GM23338 (cell line): ENCODE results near the gene MEOX2. TPM values are rescaled to one million over a fixed set of nuclear protein-coding genes. Genes with fewer than 3 reads are reported as not detected.

Experiments used
- ATAC-seq: fragments of 200-7000 bp; cut with Tn5 transposase; 3 replicates; pipeline ENCODE4 v1.9.1; 2020
- DNase-seq: peaks from one replicate; pipeline ENCODE4 v3.0.0-alpha.2; 2015; ENCODE audit warnings: low spot score
- H2AFZ ChIP-seq: fragments of 200-600 bp; sonication (generic); 2 replicates; pipeline ENCODE4 v1.8.0; 2016; ENCODE audit warnings: antibody characterized with exemption, mild to moderate bottlenecking, moderate library complexity
- H3F3A ChIP-seq: fragments of 200-600 bp; sonication (generic); replicated peaks from 2 replicates; pipeline ENCODE4 v1.8.0; 2017; ENCODE audit warnings: antibody characterized with exemption, mixed run types, low read depth
- H3K27ac ChIP-seq: fragments of 200-600 bp; sonication (generic); 2 replicates; pipeline ENCODE4 v1.6.1; 2016; ENCODE audit warnings: low read depth
- H3K27me3 ChIP-seq: fragments of 200-600 bp; sonication (generic); 2 replicates; pipeline ENCODE4 v1.8.0; 2016; ENCODE audit warnings: mild to moderate bottlenecking, mixed run types, moderate library complexity; ENCODE audit not compliant: insufficient read depth
- H3K36me3 ChIP-seq: fragments of 200-600 bp; sonication (generic); 2 replicates; pipeline ENCODE4 v1.8.0; 2016; ENCODE audit warnings: mild to moderate bottlenecking; ENCODE audit not compliant: insufficient read depth
- H3K4me1 ChIP-seq: fragments of 200-600 bp; sonication (generic); 2 replicates; pipeline ENCODE4 v1.8.0; 2016; ENCODE audit warnings: mild to moderate bottlenecking, moderate library complexity; ENCODE audit not compliant: insufficient read depth
- H3K4me2 ChIP-seq: fragments of 200-600 bp; sonication (generic); 2 replicates; pipeline ENCODE4 v1.7.1; 2017; ENCODE audit warnings: mixed run types
- H3K4me3 ChIP-seq: fragments of 200-600 bp; sonication (generic); 2 replicates; pipeline ENCODE4 v1.6.1; 2016; ENCODE audit warnings: mixed run types
- H3K79me2 ChIP-seq: fragments of 200-600 bp; sonication (generic); replicated peaks from 2 replicates; pipeline ENCODE4 v1.8.0; 2017; ENCODE audit warnings: mild to moderate bottlenecking; ENCODE audit not compliant: insufficient read depth
- H3K9me2 ChIP-seq: fragments of 200-600 bp; sonication (generic); 2 replicates; pipeline ENCODE4 v1.8.0; 2017; ENCODE audit not compliant: insufficient read depth
- H4K20me1 ChIP-seq: fragments of 200-600 bp; sonication (generic); replicated peaks from 2 replicates; pipeline ENCODE4 v1.8.0; 2017; ENCODE audit warnings: mild to moderate bottlenecking; ENCODE audit not compliant: insufficient read depth
- H3K27ac Mint-ChIP-seq: 2 replicates; pipeline ENCODE4 v1.8.0; 2020; ENCODE audit warnings: inconsistent platforms, mild to moderate bottlenecking, moderate library complexity, mixed read lengths
- H3K27me3 Mint-ChIP-seq: 3 replicates; pipeline ENCODE4 v1.8.0; 2022; ENCODE audit warnings: low read depth, mild to moderate bottlenecking, moderate library complexity, mixed read lengths, inconsistent platforms; ENCODE audit not compliant: insufficient read depth, poor library complexity
- H3K36me3 Mint-ChIP-seq: 3 replicates; pipeline ENCODE4 v1.8.0; 2021; ENCODE audit warnings: low read depth, mild to moderate bottlenecking, inconsistent platforms, moderate library complexity, mixed read lengths
- H3K4me1 Mint-ChIP-seq: 3 replicates; pipeline ENCODE4 v1.8.0; 2020; ENCODE audit warnings: mild to moderate bottlenecking, inconsistent platforms, mixed read lengths
- H3K4me3 Mint-ChIP-seq: 3 replicates; pipeline ENCODE4 v1.8.0; 2021; ENCODE audit warnings: moderate library complexity, mild to moderate bottlenecking, inconsistent platforms, mixed read lengths
- H3K9me3 Mint-ChIP-seq: 3 replicates; pipeline ENCODE4 v1.8.0; 2020; ENCODE audit warnings: moderate library complexity, mild to moderate bottlenecking, inconsistent platforms, mixed read lengths
- EZH2 ChIP-seq: fragments of 200-600 bp; sonication (generic); IDR thresholded peaks from one replicate; pipeline ENCODE4 v1.8.0; 2017; ENCODE audit warnings: antibody characterized with exemption, mild to moderate bottlenecking, low read depth; ENCODE audit not compliant: unreplicated experiment
- JUNB ChIP-seq: IDR thresholded peaks from one replicate; pipeline ENCODE4 v1.6.1; 2016; ENCODE audit warnings: antibody characterized with exemption; ENCODE audit not compliant: unreplicated experiment
- NANOG ChIP-seq: IDR thresholded peaks from 2 replicates; pipeline ENCODE4 v1.6.1; 2016; ENCODE audit warnings: antibody characterized with exemption, borderline replicate concordance
- STAT1 ChIP-seq: IDR thresholded peaks from one replicate; pipeline ENCODE4 v1.6.1; 2016; ENCODE audit warnings: antibody characterized with exemption; ENCODE audit not compliant: unreplicated experiment
- polyA plus RNA-seq: library from polyadenylated mRNA; unstranded; fragments of >200 nt; fragmentation: Nextera tagmentation; extraction: Ambion mirVana; gene quantifications from 2 replicates; pipeline ENCODE4 v1.2.1, GENCODE V29; 2016
- total RNA-seq: library from RNA; depleted of rRNA; stranded (reverse); fragments of >200 nt; shearing (Covaris generic); gene quantifications from 2 replicates; pipeline ENCODE4 v1.2.3, GENCODE V29; 2014

Gene MEOX2
- total and polyA plus RNA-seq, 2 experiments from 2014 or later = 0.50 to 1.2 TPM

DNA sequence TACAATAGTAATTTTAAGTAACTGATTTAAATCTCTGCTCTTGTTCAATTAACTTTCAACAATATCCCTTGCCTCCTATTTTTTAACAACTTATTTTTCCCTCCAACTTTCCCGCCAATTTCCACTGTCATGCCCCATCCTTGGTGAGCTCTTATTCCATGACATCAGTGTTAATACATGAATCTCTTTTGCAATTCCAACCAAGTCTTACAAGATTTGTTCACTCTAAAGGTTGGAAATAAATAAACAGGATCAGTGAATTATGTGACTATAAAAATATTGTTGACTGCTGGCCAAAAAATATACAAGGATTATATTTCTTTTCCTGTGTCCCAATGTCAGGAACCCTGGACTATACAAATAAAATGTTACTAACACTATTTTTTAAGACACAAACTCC is 103.7 kb downstream of the MEOX2 start:
- no peaks in the 10 kb centered on the region for H3K27me3 Mint-ChIP-seq
- H3K4me1 ChIP-seq = no peaks in the 10 kb centered on the region
- no peaks in the 10 kb centered on the region for H3K9me2 ChIP-seq
- H4K20me1 ChIP-seq = no peaks in the 10 kb centered on the region
- peaks cover 4% of the 10 kb centered on the region; the same call in 1 of the 2 replicates for H3K36me3 ChIP-seq
- H3K4me1 Mint-ChIP-seq = no peaks in the 10 kb centered on the region
- H3K9me3 Mint-ChIP-seq = peaks cover 30% of the 10 kb centered on the region
- ATAC-seq (no peak), DNase-seq (no peak)
- H3K4me3 ChIP-seq = no peak overlapping the region
- H3K4me3 Mint-ChIP-seq = no peak overlapping the region
- no peak for TF ChIP-seq EZH2
- H2AFZ ChIP-seq = no peak overlapping the region
- H3K27ac Mint-ChIP-seq = no peak overlapping the region
- H3K27me3 ChIP-seq = no peaks in the 10 kb centered on the region
- no peaks in the 10 kb centered on the region for H3F3A ChIP-seq
- no peak overlapping the region for H3K27ac ChIP-seq
- peaks cover 15% of the 10 kb centered on the region; the same call in 2 of the 3 replicates for H3K36me3 Mint-ChIP-seq
- no peaks in the 10 kb centered on the region for H3K79me2 ChIP-seq
- no peak overlapping the region for H3K4me2 ChIP-seq

DNA sequence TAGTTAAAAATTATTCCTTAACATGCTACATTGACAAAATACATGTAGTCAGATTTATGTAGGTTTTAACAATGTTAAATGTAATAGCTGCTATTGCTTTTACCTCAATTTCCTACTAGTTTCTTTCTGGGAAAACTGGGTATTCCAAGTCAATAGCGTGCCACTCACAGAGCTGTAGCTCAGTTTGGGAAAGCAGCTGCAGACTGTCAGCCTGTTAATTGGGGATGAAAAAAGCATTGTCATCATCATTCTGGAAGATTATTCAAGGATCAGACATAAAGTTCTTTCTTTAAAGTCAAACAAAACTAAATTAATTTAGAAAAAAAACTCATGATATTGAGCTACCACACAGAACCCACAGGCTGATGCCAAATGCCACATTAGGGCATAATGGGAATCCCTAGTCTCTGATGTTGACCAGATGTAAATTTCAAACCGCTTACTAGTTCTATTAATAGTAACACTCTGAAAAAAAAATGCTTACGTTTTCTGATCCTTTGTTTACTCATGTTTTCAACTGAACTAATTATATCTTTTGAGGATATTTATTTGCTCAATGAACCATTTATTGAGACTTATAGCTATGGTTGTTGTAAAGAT is 105.0 kb downstream of the MEOX2 start:
- Histone ChIP-seq H3K4me1 (no peaks in the 10 kb centered on the region), H3K36me3 (peaks cover 3% of the 10 kb centered on the region; the same call in 1 of the 2 replicates), H3K27me3 (no peaks in the 10 kb centered on the region), H3K27ac (no peak overlapping the region), H4K20me1 (no peaks in the 10 kb centered on the region), H3K79me2 (no peaks in the 10 kb centered on the region), H2AFZ (no peak overlapping the region), H3K4me3 (no peak overlapping the region), H3K4me2 (no peak overlapping the region), H3K9me2 (no peaks in the 10 kb centered on the region), H3F3A (no peaks in the 10 kb centered on the region)
- H3K4me1 Mint-ChIP-seq = no peaks in the 10 kb centered on the region
- ATAC-seq = no peak
- peaks cover 10% of the 10 kb centered on the region; the same call in 2 of the 3 replicates for H3K36me3 Mint-ChIP-seq
- DNase-seq = no peak
- H3K9me3 Mint-ChIP-seq = peaks cover 21% of the 10 kb centered on the region
- no peaks in the 10 kb centered on the region for H3K27me3 Mint-ChIP-seq
- H3K27ac Mint-ChIP-seq = no peak overlapping the region
- TF ChIP-seq STAT1 = no peak
- H3K4me3 Mint-ChIP-seq = no peak overlapping the region

DNA sequence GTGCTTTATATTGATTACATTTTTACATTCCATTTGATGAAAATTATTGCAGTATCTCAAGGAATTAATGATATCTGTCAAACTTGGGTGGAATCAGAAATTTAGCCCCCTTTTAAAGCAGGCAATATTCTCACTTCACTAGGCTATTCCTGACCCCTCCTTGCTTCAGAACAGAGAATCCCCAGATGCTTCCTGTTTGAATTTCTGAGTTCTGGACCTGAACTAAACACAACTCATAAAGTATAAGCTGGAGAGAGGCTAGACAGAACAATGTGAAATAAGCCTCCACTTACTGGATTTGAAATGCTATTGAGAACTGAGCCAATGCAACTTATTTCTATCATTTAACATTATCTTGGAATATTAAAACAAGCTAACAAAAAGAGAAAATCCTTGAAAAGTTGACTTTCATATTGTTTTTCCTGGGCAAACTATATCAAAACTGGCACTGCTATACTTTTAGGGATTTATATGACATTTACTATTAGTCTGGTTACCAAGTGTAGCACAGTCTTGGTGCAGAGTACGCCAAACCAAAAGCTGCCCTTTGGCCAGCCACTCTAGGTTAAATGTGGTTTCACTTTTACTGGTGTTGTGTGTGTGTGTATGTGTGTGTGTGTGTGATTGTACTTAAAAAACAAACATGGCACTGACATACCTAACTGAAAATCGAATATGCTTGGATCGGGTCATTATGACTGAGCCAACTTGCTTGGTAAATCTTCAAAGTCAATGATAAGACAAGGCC is 105.7 kb downstream of the MEOX2 start:
- H3K27me3 ChIP-seq = no peaks in the 10 kb centered on the region
- H3K27ac Mint-ChIP-seq = no peak overlapping the region
- no peaks in the 10 kb centered on the region for H4K20me1 ChIP-seq
- H3F3A ChIP-seq = no peaks in the 10 kb centered on the region
- no peak overlapping the region for H3K4me2 ChIP-seq
- H3K9me2 ChIP-seq = no peaks in the 10 kb centered on the region
- H3K27ac ChIP-seq = no peak overlapping the region
- H3K4me1 ChIP-seq = no peaks in the 10 kb centered on the region
- peaks cover 9% of the 10 kb centered on the region; the same call in 2 of the 3 replicates for H3K36me3 Mint-ChIP-seq
- no peaks in the 10 kb centered on the region; the same call in 1 of the 2 replicates for H3K36me3 ChIP-seq
- H2AFZ ChIP-seq = no peak overlapping the region
- no peaks in the 10 kb centered on the region for H3K27me3 Mint-ChIP-seq
- ATAC-seq (no peak), DNase-seq (no peak)
- H3K79me2 ChIP-seq = no peaks in the 10 kb centered on the region
- peaks cover 20% of the 10 kb centered on the region for H3K9me3 Mint-ChIP-seq
- H3K4me1 Mint-ChIP-seq = no peaks in the 10 kb centered on the region
- TF ChIP-seq NANOG = no peak
- H3K4me3 Mint-ChIP-seq = no peak overlapping the region
- no peak overlapping the region for H3K4me3 ChIP-seq

DNA sequence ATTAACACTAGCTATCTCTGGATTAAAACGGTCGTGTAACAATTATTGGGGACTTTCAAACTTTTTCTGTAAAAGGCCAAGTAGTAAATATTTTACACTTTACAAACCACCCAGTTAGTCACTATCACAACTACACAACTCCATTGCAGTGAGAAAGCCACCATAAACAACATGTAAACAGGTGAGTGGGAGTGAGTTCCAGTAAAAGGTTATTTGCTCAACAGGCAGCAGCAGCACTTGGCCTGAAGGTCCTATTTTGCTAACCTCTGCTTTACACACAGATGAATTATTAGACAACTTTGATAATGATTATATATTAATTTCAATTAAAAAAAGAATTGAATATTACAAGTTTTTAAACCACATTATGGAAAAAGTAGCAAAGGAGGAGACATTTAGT is 108.9 kb downstream of the MEOX2 start:
- Histone ChIP-seq H3K27me3 (no peaks in the 10 kb centered on the region), H3K36me3 (no peaks in the 10 kb centered on the region), H3K4me1 (no peaks in the 10 kb centered on the region), H3K4me2 (no peak overlapping the region), H2AFZ (no peak overlapping the region), H4K20me1 (no peaks in the 10 kb centered on the region), H3F3A (no peaks in the 10 kb centered on the region), H3K79me2 (no peaks in the 10 kb centered on the region), H3K27ac (no peak overlapping the region), H3K9me2 (no peaks in the 10 kb centered on the region), H3K4me3 (no peak overlapping the region)
- Mint-ChIP-seq H3K4me3 (no peak overlapping the region), H3K9me3 (no peaks in the 10 kb centered on the region), H3K4me1 (no peaks in the 10 kb centered on the region), H3K27me3 (peaks cover 1% of the 10 kb centered on the region), H3K27ac (no peak overlapping the region), H3K36me3 (no peaks in the 10 kb centered on the region)
- no peak for ATAC-seq
- DNase-seq = no peak
- no peak for TF ChIP-seq JUNB
- TF ChIP-seq EZH2 = no peak
